ENCODE measurements around the gene RHBDL1.
"Not testable (repeated sequence)": the region's sequence is repeated elsewhere in the genome, so short reads cannot be mapped to it uniquely, and the experiment has no call there.

Gene RHBDL1

DNA sequence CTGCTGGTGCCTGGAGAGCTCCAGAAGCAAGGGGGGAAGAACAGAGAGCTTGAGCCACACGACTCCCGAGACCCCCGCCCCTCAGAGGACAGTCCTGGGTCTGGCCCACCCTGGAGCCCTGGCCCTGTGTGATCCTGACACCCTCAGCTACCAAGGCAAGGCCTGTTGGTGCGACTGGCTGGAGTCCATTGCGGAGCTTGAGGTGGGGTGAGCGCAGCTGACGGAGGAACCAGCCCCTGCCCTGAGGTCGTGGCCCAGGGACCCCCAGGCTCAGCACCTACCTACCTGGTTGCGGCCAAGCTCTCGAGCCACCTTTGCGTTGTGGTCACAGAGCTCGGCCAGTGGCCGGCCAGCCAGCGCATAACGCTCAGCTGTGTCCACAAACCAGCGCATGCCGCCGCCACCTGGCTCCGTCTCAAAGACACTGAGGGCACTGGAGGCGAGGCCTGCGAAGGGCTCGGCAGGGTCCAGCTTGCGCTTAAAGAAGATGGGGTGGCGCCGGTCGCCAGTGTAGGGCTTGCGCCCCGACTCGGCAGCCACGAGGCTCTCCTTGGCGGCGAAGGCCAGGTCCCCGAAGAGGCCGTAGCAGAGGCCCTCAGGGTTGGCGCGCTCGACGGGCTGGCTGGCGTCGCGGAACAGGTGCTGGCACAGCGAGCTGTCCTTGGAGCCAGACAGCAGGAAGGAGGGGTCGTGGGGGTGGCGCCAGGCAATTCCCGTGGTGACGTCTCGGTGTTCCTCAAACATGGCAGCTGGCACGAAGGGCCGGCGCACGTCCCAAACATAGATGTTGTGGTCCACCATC, 11.2 kb downstream of the RHBDL1 start:
- DNase-seq (ENCODE audit: low spot score): no peak

DNA sequence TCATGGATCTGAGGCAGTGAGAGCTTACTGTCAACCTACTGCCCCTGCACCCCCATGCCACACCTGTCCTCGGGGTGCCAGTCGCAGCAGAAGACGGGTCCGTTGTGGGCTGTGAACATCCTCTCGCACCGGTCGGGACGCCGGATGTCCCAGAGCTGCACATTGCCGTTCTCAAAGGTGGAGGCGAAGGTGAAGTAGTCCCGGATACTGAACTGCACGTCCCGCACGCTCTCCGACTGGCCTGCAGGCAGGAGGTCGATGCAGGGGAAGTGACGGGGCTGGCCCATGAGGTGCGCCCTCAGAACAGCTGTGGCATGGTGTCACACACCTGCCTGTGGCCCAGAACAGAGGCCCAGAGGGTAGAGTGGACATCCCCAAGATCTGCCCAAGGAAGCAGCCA, 12.0 kb downstream of the RHBDL1 start:
- DNase-seq (ENCODE audit: low spot score): no peak

GRCh38 chr16:689175-689897, 13.9 kb downstream of the RHBDL1 start:
- no peak for DNase-seq (ENCODE audit: low spot score)

DNA sequence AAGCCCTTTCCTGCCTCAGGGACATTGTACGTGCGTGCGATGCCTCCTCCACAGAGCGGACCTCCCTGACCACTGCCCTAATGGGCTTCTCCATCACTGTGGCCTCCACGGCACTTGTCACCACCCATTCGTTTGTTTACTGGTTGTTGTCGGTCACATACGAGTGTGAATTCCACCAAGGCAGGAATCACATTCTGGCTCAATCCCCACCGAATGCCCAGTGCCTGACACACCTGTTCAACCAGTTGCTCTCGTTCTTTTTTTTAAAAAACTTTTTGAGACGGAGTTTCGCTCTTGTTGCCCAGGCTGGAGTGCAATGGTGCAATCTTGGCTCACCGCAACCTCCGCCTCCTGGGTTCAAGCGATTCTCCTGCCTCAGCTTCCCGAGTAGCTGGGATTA, 15.8 kb downstream of the RHBDL1 start:
- not testable (repeated sequence) for DNase-seq (ENCODE audit: low spot score)

DNA sequence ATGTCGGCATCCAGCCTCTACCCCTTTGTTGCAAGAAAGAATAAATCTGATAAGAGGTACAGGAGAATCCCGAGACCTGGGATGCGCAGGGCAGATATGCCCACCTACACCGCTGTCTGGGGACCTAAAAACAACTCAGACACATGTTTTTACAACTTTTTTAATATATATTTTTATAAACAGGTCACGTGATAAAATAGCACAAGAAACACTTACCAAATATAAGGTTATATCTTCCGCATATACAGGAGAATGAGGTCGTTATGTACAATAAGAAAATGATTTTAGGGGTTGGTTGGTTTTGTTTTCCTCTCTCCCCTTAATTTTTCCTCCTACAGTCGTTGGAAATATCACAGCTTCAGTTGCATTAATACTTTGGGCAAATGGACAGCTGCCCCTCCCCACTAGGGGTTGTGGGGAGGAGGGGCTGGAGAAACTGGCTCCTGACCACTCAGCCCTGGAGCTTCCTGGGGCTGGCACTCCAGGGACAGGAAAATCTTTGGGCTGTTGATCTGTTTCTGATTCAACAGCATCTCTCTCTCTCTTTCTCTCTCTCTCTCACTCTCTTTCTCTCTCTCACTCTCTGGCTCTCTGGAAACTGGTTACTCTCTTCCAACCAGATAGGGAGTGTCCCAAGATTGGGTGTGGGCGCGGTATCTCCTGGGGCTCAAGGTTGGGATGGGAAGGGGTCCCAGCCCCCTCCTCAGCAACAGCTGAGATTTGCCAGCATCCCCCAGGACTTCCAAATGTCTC, 17.1 kb downstream of the RHBDL1 start:
- no peak for DNase-seq (ENCODE audit: low spot score)

DNA sequence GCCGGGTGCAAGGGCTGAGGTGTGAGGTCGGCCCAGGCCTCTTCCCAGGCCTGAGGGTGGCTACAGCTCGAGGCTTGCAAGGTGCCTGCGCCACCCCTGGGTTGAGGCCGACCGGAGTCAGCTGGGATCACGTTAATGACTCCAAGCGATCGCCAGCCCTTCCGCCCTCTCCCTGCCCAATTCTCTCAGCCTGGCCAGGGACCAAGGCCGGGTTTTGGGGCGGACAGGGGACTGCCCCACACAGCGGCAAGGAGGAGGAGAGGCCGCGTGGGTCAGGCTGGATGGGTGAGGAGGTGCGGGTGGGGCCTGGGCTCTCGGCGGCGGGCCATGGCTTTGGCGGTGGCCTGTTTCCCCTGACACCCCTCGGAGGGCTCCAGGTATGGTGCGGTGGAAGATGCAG, 17.9 kb downstream of the RHBDL1 start:
- DNase-seq (ENCODE audit: low spot score): no peak

- DNase-seq (ENCODE audit: low spot score): no peak
These were observed 18.3 kb downstream of the RHBDL1 start for GRCh38 chr16:693766-694165.

- DNase-seq (ENCODE audit: low spot score): no peak
These were observed 18.9 kb downstream of the RHBDL1 start for GRCh38 chr16:694187-694862.

GRCh38 chr16:694863-695354, 19.4 kb downstream of the RHBDL1 start:
- no peak for DNase-seq (ENCODE audit: low spot score)

DNA sequence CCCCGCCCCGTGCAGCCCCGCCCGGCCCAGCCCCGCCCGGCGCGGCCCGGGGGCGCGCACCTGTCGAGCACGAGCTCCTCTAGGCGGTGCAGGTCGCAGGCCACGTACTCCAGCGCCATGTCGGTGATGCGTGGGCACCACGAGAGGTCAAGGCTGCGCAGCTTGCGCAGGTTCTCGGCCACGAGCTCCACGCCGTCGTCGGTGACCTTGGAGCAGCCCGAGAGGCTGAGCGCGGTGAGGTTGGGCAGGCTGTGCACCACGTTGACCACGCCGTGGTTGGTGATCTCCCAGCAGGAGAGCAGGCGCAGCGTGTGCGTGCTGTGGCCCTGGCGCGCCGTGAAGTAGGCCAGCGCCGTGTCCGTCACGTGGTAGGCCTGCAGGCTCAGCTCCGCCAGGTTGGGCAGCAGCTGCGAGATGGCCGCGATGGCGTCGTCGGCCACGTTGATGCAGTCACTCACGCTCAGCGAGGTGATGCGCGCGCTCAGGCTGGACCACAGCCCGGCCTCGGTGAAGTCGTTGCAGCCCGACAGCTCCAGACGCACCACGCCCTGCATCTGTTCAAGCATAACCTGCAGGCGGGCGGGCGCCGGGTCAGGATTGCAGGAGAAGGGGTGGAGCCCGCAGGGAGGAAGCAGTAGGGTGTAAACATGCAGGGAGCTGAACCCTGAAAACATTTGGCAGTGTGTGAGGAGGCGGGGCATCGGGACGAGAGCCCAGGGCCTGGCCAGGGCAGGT, 20.1 kb downstream of the RHBDL1 start:
- no peak for DNase-seq (ENCODE audit: low spot score)

DNA sequence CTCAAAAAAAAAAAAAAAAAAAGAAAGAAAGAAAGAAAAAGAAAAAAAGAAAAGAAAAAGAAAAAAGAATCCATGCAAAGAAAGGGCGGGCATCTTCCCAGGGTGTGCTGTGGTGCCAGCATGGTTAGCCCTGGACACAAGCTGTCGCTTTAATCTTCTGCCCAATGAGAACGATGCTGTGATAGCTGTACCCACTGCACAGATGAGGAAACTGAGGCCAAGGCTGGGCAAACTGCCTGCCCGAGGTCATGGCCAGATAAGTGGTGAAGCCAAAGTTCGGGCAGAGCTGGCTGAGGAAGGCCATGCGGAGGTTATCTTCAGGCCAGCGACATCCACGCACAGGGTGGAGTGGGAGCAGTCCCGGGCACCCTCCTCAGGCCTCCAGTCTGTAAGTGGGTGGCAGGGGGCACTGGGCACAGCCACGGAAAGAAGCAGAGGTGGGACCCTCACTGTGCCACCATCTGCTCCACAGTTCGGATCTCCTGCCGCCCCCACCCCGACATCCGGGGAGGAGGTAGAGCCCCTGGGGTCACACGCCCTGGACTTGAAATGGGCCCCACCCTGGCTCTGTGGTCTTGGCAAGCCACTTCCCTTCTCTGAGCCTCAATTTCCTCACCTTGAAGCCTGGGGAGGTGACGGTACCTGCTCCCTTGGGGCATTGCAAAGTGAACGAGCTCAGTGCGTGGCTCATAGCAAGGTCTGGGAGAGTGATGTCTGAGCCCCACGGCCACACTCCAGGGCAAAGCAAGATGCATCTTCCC, 23.6 kb downstream of the RHBDL1 start:
- DNase-seq (ENCODE audit: low spot score): no peak

DNA sequence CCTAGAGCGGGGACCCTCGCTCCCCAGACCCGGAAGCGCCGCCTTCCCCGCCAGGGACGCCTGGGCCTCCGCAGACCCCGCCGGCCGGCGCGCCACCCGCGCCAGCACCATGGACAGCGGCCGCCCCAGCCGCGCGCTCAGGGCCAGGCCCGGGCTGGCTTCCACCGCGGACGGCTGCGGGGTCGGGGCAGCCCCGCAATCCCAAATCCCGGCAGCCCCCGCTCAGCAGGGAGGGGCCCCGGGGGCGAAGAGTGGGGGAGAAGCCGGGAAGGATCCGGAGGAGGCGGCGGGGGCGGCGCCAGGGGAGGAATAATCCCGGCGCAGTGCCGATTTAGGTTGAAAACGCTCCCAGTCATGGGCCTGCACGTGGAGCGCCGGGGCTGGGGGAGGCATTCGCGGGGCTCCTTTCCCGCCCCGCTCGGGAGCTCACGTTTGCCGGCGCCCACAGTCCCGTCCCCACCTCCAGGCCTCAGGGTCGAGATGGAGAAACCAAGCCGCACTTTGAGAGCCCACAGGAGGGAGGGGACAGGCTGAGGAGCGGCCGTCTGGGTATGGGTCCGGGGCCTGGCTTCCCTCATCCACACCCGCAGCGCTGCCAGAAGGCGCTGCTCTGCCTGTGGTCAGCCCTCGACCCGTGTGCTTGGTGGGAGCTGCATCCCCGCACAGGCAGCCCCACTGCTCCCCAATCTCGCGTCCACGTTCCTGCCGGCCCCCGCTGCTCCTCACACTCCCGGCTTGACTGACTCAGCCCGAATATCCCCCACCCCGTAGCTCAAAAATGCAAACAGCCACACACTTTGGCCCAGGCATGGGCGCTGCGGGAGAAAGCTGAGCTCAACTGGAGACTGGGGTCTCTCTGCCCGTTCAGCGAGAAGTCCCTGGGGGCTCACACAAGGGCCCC, 25.5 kb downstream of the RHBDL1 start:
- no peak for DNase-seq (ENCODE audit: low spot score)

GRCh38 chr16:702341-702740, 26.9 kb downstream of the RHBDL1 start:
- DNase-seq (ENCODE audit: low spot score): no peak

GRCh38 chr16:703406-703805, 27.9 kb downstream of the RHBDL1 start:
- DNase-seq (ENCODE audit: low spot score): no peak

DNA sequence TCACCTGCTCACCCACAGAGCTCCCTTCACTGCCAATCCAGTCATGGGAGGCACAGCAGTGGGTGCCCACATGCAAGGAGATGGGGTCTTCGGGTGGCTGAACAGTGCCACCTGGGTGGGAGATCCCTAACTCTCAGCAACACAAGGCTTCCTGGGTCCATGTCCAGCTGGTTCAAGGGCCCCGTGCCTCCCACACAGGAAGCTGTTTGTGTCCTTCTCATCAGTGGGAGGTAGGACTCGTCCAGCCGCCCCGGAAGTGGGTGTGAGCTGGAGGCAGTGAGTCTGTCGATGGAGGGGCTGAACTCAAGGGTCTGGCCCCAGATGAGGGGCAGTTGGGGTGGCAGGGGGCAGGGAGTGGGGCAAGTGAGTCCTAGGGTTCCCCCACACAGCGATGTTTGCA, 28.6 kb downstream of the RHBDL1 start:
- DNase-seq (ENCODE audit: low spot score): no peak

- no peak for DNase-seq (ENCODE audit: low spot score)
These were observed 29.3 kb downstream of the RHBDL1 start for GRCh38 chr16:704552-705380.

DNA sequence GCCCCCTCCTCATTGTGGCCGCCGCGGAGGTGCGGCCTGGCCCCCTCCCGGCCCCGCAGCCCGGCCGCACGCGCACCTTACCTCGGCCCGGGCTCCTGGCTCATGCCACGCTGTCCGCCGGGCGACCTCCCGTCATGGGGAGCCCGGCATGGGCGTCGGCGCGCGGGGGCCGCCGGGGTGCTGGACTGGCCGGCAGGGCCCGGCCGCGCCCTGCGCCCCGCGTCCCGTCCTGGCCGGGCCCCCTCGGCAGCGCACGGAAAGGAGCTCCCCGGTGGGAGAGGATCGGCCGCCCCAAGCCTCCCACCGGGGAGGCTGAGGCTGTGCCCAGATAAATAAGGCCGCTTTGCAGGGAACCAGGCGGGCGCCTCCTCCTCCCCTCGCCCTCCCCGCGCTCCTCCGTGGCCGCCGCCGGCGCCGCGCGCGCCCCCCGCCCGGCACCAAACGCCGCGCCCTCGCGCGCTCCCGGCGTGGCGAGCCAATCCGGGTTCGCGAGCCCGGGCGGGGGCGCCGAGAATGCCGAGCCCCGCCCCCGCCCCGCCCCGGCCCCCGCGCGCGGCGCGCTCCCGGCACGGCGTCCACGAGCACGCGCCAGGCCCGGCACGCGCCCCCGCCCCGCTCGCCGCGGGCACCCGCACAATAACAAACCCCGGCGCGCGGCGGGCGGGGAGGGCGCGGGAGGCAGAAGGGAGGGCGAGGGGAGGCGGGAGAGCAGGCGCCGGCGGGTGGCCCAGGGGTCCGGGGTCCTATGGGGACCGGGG, 30.1 kb downstream of the RHBDL1 start, which contains the start of gene FBXL16:
TSS of gene FBXL16 (minus strand) at position 371 of the 758 bp plus-strand sequence. CDS start 8,396 bp downstream, outside the sequence.
- DNase-seq (ENCODE audit: low spot score): no peak

Data from kidney capillary endothelial cell (primary cell).